Hindlimb muscle (tissue), 1 donor: ENCODE data around the gene CYB5B. TPM values are rescaled to one million over a fixed set of nuclear protein-coding genes. Genes with fewer than 3 reads are reported as not detected.

ENCODE experiments used
- DNase-seq: peaks from one replicate; pipeline ENCODE4 v3.0.0-alpha.2; 2013
- polyA plus RNA-seq: library from polyadenylated mRNA; unstranded; fragments of 120-200 nt; gene quantifications from one replicate; pipeline ENCODE4 v1.2.1, GENCODE V29; 2013; ENCODE audit not compliant: insufficient read length

The CYB5B gene
- polyA plus RNA-seq, 1 donor: 66.5 TPM

GRCh38 chr16:69486724-69487123 lies 62.3 kb downstream of the CYB5B start:
- DNase-seq: no peak

GRCh38 chr16:69490707-69491324 lies 66.4 kb downstream of the CYB5B start:
- DNase-seq: no peak

DNA sequence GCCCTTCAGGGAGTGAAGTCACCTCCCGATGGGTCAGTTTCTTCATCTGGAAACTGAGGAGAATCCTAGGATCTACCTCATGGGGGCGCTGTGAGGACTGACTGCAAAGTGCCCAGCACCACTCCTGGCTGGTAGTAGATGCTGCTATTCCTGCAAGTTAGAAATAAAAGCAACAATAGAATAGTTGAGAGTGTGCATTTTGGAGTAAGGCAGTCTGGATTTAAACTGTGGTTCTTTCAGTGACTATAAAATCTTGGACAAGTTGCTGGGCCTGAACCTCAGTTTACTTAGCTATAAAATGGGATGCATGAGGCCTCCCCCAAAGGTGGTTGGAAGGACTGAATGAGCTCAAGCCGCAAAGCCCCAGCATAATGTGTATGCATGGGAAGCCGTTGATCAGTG lies 70.6 kb downstream of the CYB5B start:
- no peak for DNase-seq

DNA sequence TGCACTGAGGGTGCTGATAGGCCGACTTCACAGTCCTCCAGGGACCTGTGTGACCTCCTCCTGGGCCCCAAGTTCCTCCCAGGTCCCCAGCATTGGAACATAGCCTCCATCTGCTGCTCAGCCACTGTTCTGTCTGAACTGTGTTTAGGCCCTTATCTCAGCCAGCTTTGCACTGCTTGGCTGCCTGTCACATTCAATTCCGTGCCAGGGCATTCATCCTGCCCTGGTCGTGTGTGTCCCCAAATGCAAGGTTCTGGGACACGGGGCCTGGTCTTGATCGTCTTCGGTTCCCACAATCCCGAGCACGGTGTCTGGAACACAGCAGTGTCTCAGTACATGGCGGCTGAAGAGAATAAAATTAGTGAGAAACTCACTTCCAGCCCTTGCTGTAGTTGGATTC lies 71.4 kb downstream of the CYB5B start:
- no peak for DNase-seq

- no peak for DNase-seq
These were observed 72.0 kb downstream of the CYB5B start for GRCh38 chr16:69496376-69496775.

DNA sequence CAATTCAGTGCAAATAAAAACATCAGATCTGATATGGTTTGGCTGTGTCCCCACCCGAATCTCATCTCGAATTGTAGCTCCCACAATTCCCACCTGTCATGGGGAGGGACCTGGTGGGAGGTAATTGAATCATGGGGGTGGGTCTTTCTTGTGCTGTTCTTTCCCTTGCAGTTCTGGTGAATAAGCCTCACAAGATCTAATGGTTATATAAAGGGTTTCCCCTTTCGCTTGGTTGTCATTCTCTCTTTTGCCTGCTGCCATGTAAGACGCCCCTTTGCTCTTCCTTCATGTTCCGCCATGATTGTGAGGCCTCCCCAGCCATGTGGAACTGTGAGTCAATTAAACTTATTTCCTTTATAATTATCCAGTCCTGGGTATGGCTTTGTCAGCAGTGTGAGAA lies 72.5 kb downstream of the CYB5B start:
- no peak for DNase-seq

DNA sequence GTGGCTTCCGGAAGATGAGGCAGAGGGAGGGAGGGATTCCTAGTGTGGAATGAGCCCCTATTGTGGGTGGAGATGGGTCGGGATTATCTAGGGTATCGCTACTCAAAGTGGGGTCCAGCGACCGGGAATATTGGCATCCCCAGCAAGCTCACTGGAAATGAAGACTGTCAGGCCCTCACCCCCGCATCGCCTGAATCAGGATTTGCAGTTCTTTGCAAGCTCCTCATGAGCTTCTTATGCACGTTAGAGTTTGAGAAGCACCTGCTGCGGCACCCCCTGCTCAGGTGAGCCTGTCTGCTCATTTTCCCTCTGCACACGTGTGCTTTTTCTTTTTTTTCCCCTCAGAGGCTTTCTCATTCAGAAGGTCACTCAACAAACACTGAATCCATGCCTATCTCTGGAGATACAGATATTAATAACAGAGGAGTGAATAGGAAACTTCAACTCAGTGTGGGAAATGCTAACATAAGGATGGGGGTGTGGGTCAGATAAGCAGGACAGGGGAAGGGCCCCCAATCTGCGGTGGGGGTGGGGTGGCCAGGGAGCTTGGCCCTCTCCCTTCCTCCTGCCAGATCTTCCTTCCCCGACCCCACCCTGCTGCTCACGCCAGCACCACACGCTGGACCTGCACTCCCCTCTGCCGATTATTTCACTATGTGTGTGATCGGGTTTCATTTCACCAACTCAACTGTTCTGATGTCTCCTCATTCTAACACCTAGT lies 73.6 kb downstream of the CYB5B start:
- DNase-seq: no peak

DNA sequence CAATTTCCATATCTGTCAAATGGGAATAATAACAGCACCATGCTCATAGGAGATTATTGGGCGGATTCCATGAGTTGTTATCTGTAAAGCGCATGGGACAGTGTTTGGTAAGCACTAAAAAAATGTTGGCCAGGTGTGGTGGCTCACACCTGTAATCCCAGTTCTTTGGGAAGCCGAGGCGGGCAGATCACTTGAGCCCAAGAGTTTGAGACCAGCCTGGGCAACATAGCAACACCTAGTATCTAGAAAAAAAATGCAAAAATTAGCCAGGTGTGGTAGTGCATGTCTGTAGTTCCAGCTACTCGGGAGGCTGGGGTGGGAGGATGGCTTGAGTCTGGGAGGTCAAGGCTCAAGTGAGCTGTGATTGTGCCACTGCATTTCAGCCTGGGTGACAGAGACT lies 74.5 kb downstream of the CYB5B start:
- no peak for DNase-seq

DNA sequence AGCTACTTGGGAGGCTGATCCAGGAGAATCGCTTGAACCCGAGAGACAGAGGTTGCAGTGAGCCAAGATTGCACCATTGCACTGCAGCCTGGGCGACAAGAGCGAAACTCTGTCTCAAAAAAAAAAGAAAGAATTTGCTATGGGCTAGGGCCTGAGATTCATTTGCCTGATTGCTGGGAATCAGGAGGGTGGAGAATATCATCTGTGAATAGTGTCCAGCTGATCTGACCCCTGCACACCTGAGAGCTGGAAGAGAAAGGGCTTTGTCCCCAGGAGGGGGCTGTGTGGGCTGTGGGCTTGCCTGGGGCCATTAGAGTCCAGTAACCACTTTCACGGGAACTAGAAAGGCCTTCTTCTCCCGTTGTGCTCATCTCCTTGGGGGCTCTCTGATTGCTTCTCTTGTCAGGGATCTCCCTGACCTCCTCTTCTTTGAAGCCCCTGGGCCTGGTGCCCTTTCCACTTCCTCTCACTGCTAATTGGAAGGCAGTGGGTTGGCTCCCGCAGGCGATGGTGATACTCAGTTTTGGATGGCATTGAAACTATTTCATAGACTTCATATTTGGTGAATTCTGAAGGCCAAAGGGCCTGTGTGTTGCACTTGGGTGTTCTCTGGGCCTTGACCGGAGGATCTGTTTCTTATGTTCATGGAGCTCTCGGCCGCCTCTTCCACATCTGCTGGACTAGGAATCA lies 75.3 kb downstream of the CYB5B start:
- no peak for DNase-seq

GRCh38 chr16:69500496-69500895 lies 76.1 kb downstream of the CYB5B start:
- DNase-seq: no peak

DNA sequence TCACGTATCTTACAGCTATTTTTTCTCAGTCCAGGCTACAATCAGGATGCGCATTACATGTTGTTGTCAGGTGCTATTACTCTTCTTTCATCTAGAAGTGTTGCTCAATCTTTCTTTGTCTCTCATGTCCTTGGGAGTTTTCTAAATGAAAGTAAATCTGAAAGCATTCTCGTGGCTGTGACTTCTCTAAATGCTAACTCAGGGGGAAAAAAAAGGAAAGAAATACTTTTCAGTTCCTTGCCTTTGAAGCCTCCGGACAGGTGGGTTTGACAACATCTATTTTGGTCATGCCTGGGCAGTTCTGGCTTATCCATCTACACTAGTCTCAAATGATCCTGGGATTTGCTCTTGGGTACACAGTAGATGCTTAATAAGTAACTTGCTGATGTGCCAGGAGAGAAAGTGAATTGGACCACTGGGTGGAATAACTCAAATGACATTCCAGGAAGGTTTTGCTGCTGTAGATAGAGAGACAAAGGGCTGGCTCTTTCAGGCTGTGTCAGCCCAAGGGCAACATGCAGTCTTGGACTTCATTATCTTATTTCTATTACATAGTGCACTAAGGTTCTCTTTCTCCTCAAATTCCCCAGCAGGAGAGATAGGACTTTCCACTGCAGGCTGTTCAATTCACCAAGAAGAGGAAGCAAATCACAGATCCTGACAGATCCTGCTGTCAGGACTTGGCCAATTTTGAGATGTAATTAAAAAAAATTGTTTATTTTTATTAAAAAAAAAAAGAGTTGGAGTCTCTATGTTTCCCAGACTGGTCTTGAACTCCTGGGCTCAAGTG lies 77.7 kb downstream of the CYB5B start:
- DNase-seq: no peak

DNA sequence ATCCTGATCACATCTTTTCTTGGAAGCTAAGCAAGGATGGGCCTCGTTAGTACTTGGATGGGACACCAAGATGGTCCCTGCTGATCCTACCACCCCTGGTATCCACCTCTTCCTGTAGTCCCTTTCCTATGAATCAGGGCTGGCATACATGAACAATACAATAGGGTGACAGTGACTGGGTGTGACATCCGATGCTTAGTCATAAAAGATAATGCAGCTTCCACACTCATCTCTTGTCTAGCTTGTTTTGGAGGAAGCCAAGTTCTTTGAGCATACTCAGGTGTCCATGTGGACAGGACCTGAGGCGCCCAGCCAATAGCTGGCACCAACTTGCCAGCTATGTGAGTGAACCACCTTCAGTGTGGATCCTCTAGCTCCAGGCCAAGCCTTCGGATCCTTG lies 78.8 kb downstream of the CYB5B start:
- DNase-seq: no peak

- no peak for DNase-seq
These were observed 83.8 kb downstream of the CYB5B start for GRCh38 chr16:69508033-69508755.

GRCh38 chr16:69509125-69509524 lies 84.7 kb downstream of the CYB5B start:
- no peak for DNase-seq

DNA sequence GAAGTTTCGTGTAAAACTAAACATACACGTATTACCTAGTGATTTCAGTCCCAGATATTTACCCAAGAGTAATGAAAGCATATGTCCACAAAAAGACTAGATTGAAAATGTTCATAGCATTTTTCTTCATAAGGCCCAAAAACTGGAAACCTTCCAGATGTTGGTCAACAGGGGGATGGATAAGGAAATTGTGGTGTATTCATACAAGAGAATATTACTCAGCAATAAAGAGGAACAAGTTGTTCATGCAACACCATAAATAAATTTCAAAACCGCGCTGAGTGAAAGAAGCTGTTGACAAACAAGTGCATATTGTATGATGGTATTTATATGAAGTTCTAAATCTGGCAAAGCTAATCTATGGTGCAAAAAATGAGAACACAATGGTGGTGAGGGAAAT lies 87.2 kb downstream of the CYB5B start:
- no peak for DNase-seq

- no peak for DNase-seq
These were observed 89.0 kb downstream of the CYB5B start for GRCh38 chr16:69513180-69513966.

DNA sequence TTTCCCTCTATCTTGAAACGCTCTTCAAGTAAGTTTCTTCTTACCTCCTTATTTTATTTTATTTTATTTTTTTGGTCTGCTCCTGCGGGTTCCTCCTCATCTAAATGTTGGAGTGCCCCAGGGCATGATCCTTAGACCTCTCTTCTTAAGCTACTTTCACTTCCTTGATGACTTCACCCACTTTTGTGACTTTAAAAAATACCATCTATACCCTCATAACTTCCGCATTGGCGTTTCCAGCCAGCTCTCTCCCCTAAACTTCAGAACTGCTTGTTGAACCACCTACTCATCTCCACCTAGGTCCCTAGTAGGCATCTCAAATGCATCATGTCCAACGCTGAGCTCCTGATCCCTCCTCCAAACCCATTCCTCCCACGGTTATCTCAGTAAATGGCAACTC lies 89.9 kb downstream of the CYB5B start:
- no peak for DNase-seq
